DND-41 (cell line): ENCODE results near the gene ARL14EPL.

ENCODE experiments used
- EZH2 ChIP-seq: IDR thresholded peaks from 3 replicates; pipeline ENCODE4 v1.6.1; 2012; ENCODE audit warnings: borderline replicate concordance, low read depth, mild to moderate bottlenecking, moderate library complexity, low read length, inconsistent platforms; ENCODE audit not compliant: severe bottlenecking
- TF ChIP-seq, protein P1 (sequence below): IDR thresholded peaks from 2 replicates; pipeline ENCODE4 v1.5.1; 2012; ENCODE audit warnings: borderline replicate concordance, low read length, moderate library complexity, mild to moderate bottlenecking; ENCODE audit not compliant: poor library complexity, severe bottlenecking; ENCODE audit errors: extremely low read depth

DNA sequence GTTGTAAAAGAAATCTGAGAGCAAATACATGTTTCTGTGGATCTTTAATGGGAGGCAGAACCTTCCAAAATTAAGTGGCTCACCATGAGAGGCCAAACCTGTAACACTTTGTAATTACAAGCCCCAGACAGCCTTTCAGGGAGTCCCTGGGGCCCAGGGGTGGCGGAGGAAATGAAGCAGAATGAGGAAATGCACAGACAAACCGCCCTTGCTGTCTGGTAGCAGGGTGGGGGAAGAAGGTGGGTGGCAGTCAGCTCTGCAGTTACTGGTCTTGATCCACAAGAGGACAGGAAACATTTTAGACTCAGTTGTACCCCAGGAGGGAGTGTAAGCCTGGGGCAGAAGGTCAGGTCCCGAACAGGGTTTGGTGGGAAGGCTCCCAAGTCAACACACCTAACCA, 6.5 kb downstream of the ARL14EPL start:
- TF ChIP-seq, protein P1, sequence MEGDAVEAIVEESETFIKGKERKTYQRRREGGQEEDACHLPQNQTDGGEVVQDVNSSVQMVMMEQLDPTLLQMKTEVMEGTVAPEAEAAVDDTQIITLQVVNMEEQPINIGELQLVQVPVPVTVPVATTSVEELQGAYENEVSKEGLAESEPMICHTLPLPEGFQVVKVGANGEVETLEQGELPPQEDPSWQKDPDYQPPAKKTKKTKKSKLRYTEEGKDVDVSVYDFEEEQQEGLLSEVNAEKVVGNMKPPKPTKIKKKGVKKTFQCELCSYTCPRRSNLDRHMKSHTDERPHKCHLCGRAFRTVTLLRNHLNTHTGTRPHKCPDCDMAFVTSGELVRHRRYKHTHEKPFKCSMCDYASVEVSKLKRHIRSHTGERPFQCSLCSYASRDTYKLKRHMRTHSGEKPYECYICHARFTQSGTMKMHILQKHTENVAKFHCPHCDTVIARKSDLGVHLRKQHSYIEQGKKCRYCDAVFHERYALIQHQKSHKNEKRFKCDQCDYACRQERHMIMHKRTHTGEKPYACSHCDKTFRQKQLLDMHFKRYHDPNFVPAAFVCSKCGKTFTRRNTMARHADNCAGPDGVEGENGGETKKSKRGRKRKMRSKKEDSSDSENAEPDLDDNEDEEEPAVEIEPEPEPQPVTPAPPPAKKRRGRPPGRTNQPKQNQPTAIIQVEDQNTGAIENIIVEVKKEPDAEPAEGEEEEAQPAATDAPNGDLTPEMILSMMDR: no peak
- no peak for TF ChIP-seq EZH2
